H1 (cell line): ENCODE results near the gene SLC23A2. TPM values are rescaled to one million over a fixed set of nuclear protein-coding genes. Genes with fewer than 3 reads are reported as not detected.

ENCODE experiments used
- ASH2L ChIP-seq: fragments of 200-600, 300-600 bp; sonication (generic); IDR thresholded peaks from one replicate; pipeline ENCODE4 v1.7.1; 2017; ENCODE audit warnings: low read length
- CHD2 ChIP-seq: IDR thresholded peaks from 2 replicates; pipeline ENCODE4 v1.6.1; 2012; ENCODE audit warnings: low read length, improper control_type of control experiment
- KDM1A ChIP-seq: fragments of 200-600, 300-600 bp; sonication (generic); IDR thresholded peaks from 2 replicates; pipeline ENCODE4 v1.7.1; 2016; ENCODE audit warnings: mild to moderate bottlenecking, low read length, borderline replicate concordance
- RXRA ChIP-seq: IDR thresholded peaks from 2 replicates; pipeline ENCODE4 v1.6.1; 2011; ENCODE audit warnings: low read depth, mild to moderate bottlenecking, low read length, moderate library complexity; ENCODE audit not compliant: insufficient read depth
- SIRT6 ChIP-seq: IDR thresholded peaks from one replicate; pipeline ENCODE4 v1.7.1; 2012; ENCODE audit warnings: low read length, inconsistent platforms
- SRF ChIP-seq: IDR thresholded peaks from 2 replicates; pipeline ENCODE4 v1.6.1; 2011; ENCODE audit warnings: mild to moderate bottlenecking, low read depth, low read length, moderate library complexity
- polyA plus RNA-seq, 7 experiments: library from polyadenylated mRNA; depleted of rRNA in 3 of 7; stranded (reverse) in 5 of 7; unstranded in 2 of 7; fragments of >200 nt in 5 of 7; fragments of 200-250 nt in 2 of 7; gene quantifications; 1 replicate in 5 of 7; 2 replicates in 1 of 7; 4 replicates in 1 of 7; pipeline versions ENCODE4 v1.2.1 to v1.2.3, GENCODE V29; 2011 to 2013; ENCODE audit warnings: missing spikeins in 2 of 7, mixed read lengths in 2 of 7
- total RNA-seq: library from RNA; stranded (reverse); fragmentation: NEBNext Ultra II Directional; extraction: Animal tissue kit (Norgen Biotek cat#: 25700); gene quantifications from 2 replicates; pipeline ENCODE4 v1.2.1, GENCODE V29; 2021
- TF ChIP-seq, protein P1 (sequence below): IDR thresholded peaks from 2 replicates; pipeline ENCODE4 v1.6.1; 2012; ENCODE audit warnings: inconsistent platforms
- TF ChIP-seq, protein P2 (sequence below): IDR thresholded peaks from 2 replicates; pipeline ENCODE4 v1.6.1; 2012; ENCODE audit warnings: inconsistent platforms

SLC23A2 gene
- total and polyA plus RNA-seq, 2 of the 8 experiments (the other 6 are each of a cell fraction or from before 2014, with no cell fraction given), result 17.0 to 18.6 TPM

DNA sequence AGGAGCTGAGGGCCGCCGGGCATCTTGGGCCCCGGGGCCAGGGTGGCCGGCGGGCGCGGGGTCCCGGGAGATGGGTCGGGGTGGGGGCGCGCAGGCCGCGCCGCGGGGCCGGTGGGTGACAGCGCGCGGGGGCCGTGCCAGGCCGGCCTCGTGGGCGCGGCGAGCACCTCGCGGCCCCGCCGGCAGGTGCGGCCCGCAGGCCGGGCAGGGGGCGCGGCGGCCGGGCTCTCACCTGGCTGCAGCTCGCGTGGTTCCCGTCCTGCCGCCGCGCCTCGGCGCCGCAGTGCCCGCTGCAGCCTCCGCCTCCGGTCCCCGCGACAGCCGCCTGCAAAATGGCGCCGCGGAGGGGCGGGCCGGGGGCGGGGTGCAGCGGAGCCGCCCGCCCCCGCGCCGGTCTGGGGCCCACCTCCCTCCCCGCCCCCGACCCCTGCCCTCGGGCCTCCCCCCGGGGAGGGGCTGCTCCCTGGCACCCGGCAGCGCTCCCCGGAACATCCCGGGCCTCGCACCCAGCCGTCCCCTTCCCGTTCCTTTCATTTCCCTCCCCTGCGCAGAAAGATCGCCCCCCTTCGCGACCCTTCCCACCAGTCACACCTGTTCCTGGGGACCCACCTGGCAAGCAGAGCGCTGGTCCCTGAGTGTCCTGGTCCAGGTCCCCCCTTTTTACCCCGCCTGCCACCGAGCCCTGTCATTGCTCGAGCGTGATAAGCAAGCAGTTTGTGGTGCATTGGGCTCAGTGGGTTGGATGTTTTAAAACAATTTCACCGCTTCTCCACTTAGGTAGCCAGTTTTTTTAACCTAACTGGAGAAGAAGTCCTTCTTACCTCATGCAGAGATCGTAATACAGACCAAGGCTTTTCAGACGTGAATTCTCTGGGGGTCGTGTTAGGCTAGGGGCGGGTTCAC, at the start of gene SLC23A2 (continued):
- TF ChIP-seq SIRT6 (no peak), KDM1A (peak; percentile 44; the same call in 1 of the 2 replicates), CHD2 (no peak), RXRA (no peak), ASH2L (peak; percentile 39), SRF (no peak)
- TF ChIP-seq, protein P1, sequence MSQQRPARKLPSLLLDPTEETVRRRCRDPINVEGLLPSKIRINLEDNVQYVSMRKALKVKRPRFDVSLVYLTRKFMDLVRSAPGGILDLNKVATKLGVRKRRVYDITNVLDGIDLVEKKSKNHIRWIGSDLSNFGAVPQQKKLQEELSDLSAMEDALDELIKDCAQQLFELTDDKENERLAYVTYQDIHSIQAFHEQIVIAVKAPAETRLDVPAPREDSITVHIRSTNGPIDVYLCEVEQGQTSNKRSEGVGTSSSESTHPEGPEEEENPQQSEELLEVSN, result peak; percentile 19; the same call in 1 of the 2 replicates
- TF ChIP-seq, protein P2, sequence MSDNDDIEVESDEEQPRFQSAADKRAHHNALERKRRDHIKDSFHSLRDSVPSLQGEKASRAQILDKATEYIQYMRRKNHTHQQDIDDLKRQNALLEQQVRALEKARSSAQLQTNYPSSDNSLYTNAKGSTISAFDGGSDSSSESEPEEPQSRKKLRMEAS, result no peak
